Measurements from ENCODE around the gene BCL11B. TPM values are rescaled to one million over a fixed set of nuclear protein-coding genes. Genes with fewer than 3 reads are reported as not detected.
"Not testable (repeated sequence)": the region's sequence is repeated elsewhere in the genome, so short reads cannot be mapped to it uniquely, and the experiment has no call there.

The BCL11B gene
- total RNA-seq, 2 donors from 2014 or later: 12.9 to 27.6 TPM

GRCh38 chr14:99190696-99191394, 81.2 kb downstream of the BCL11B start:
- Mint-ChIP-seq H3K4me3 (peak overlapping the region; percentile 76), H3K4me1 (ENCODE audit: low read depth in 2 of 2) (peaks cover 60 to 61% of the 10 kb centered on the region in 2 donors), H3K36me3 (no peaks in the 10 kb centered on the region), H3K27ac (peak overlapping the region; percentile 81 to 90), H3K27me3 (no peaks in the 10 kb centered on the region), H3K9me3 (no peaks in the 10 kb centered on the region)
- DNase-seq (ENCODE audit: low spot score) (no peak), ATAC-seq (no peak)

- ATAC-seq (peak; percentile 12 to 27), DNase-seq (ENCODE audit: low spot score) (no peak)
- Mint-ChIP-seq H3K27me3 (no peaks in the 10 kb centered on the region), H3K36me3 (no peaks in the 10 kb centered on the region), H3K9me3 (no peaks in the 10 kb centered on the region), H3K4me3 (peak overlapping the region; percentile 71), H3K27ac (peak overlapping the region; percentile 66 to 79), H3K4me1 (ENCODE audit: low read depth in 2 of 2) (peaks cover 59 to 70% of the 10 kb centered on the region in 2 donors)
Measured at GRCh38 chr14:99189201-99189801, 82.7 kb downstream of the BCL11B start.

GRCh38 chr14:99188731-99189191, 83.2 kb downstream of the BCL11B start:
- no peaks in the 10 kb centered on the region for H3K36me3 Mint-ChIP-seq
- peak overlapping the region; percentile 66 to 79 for H3K27ac Mint-ChIP-seq
- peak in 1 of 2 donors; percentile 22 for ATAC-seq

GRCh38 chr14:99187858-99188257, 84.1 kb downstream of the BCL11B start:
- DNase-seq (ENCODE audit: low spot score) (no peak), ATAC-seq (peak in 1 of 2 donors; percentile 59)
- Mint-ChIP-seq H3K27ac (peak overlapping the region; percentile 76 to 85), H3K27me3 (no peaks in the 10 kb centered on the region), H3K4me1 (ENCODE audit: low read depth in 2 of 2) (peaks cover 58 to 69% of the 10 kb centered on the region in 2 donors), H3K9me3 (no peaks in the 10 kb centered on the region), H3K36me3 (no peaks in the 10 kb centered on the region), H3K4me3 (peak overlapping the region; percentile 69)

More at GRCh38 chr14:99188731-99189191, 83.2 kb downstream of the BCL11B start:
- peaks cover 60 to 70% of the 10 kb centered on the region in 2 donors for H3K4me1 Mint-ChIP-seq (ENCODE audit: low read depth in 2 of 2)
- no peaks in the 10 kb centered on the region for H3K9me3 Mint-ChIP-seq
- peak overlapping the region; percentile 71 for H3K4me3 Mint-ChIP-seq
- DNase-seq (ENCODE audit: low spot score): peak; percentile 44
- H3K27me3 Mint-ChIP-seq: no peaks in the 10 kb centered on the region

GRCh38 chr14:99186956-99187690, 84.9 kb downstream of the BCL11B start:
- Mint-ChIP-seq H3K9me3 (no peaks in the 10 kb centered on the region), H3K27ac (peak overlapping the region; percentile 76 to 85), H3K4me3 (peak overlapping the region; percentile 69), H3K27me3 (no peaks in the 10 kb centered on the region), H3K36me3 (no peaks in the 10 kb centered on the region), H3K4me1 (ENCODE audit: low read depth in 2 of 2) (peaks cover 56 to 64% of the 10 kb centered on the region in 2 donors)
- no peak for ATAC-seq
- DNase-seq (ENCODE audit: low spot score): no peak

- H3K4me3 Mint-ChIP-seq, H3K36me3 Mint-ChIP-seq, ATAC-seq, H3K27me3 Mint-ChIP-seq, H3K9me3 Mint-ChIP-seq: not testable (repeated sequence)
- DNase-seq (ENCODE audit: low spot score): peak; percentile 47
- H3K27ac Mint-ChIP-seq: peak overlapping the region; percentile 34 to 76
- peaks cover 56 to 57% of the 10 kb centered on the region in 2 donors for H3K4me1 Mint-ChIP-seq (ENCODE audit: low read depth in 2 of 2)
Measured at GRCh38 chr14:99186336-99186735, 85.7 kb downstream of the BCL11B start.

- Mint-ChIP-seq H3K4me3 (peak overlapping the region; percentile 50), H3K4me1 (ENCODE audit: low read depth in 2 of 2) (peaks cover 52% of the 10 kb centered on the region in 2 donors), H3K36me3 (no peaks in the 10 kb centered on the region), H3K27me3 (no peaks in the 10 kb centered on the region), H3K9me3 (no peaks in the 10 kb centered on the region), H3K27ac (peak overlapping the region; percentile 34 to 54)
- DNase-seq (ENCODE audit: low spot score): no peak
- ATAC-seq: peak in 1 of 2 donors; percentile 16
Measured at GRCh38 chr14:99185436-99186068, 86.4 kb downstream of the BCL11B start.

- Mint-ChIP-seq H3K27ac (peak overlapping the region; percentile 34 to 88), H3K4me1 (ENCODE audit: low read depth in 2 of 2) (peaks cover 50 to 53% of the 10 kb centered on the region in 2 donors), H3K27me3 (no peaks in the 10 kb centered on the region), H3K4me3 (no peak overlapping the region), H3K9me3 (no peaks in the 10 kb centered on the region), H3K36me3 (no peaks in the 10 kb centered on the region)
- ATAC-seq (peak in 1 of 2 donors; percentile 12), DNase-seq (ENCODE audit: low spot score) (no peak)
Measured at GRCh38 chr14:99183716-99184115, 88.3 kb downstream of the BCL11B start.

- no peak for ATAC-seq
- no peak overlapping the region for H3K4me3 Mint-ChIP-seq
- H3K9me3 Mint-ChIP-seq: no peaks in the 10 kb centered on the region
- H3K27me3 Mint-ChIP-seq: no peaks in the 10 kb centered on the region
- peaks cover 54% of the 10 kb centered on the region in 2 donors for H3K4me1 Mint-ChIP-seq (ENCODE audit: low read depth in 2 of 2)
- H3K27ac Mint-ChIP-seq: peak overlapping the region; percentile 34 to 88
- no peaks in the 10 kb centered on the region for H3K36me3 Mint-ChIP-seq
- DNase-seq (ENCODE audit: low spot score): no peak
Measured at GRCh38 chr14:99183311-99183710, 88.7 kb downstream of the BCL11B start.

GRCh38 chr14:99182548-99183250, 89.3 kb downstream of the BCL11B start:
- H3K27me3 Mint-ChIP-seq: no peaks in the 10 kb centered on the region
- no peak overlapping the region for H3K4me3 Mint-ChIP-seq
- H3K27ac Mint-ChIP-seq: peak overlapping the region; percentile 37 to 88
- no peaks in the 10 kb centered on the region for H3K36me3 Mint-ChIP-seq
- H3K9me3 Mint-ChIP-seq: no peaks in the 10 kb centered on the region
- no peak for DNase-seq (ENCODE audit: low spot score)
- H3K4me1 Mint-ChIP-seq (ENCODE audit: low read depth in 2 of 2): peaks cover 48 to 52% of the 10 kb centered on the region in 2 donors
- ATAC-seq: no peak

- no peak for ATAC-seq
- H3K4me1 Mint-ChIP-seq (ENCODE audit: low read depth in 2 of 2): peaks cover 41 to 48% of the 10 kb centered on the region in 2 donors
- DNase-seq (ENCODE audit: low spot score): no peak
- no peaks in the 10 kb centered on the region for H3K9me3 Mint-ChIP-seq
- H3K36me3 Mint-ChIP-seq: no peaks in the 10 kb centered on the region
- H3K27me3 Mint-ChIP-seq: no peaks in the 10 kb centered on the region
- no peak overlapping the region for H3K4me3 Mint-ChIP-seq
- H3K27ac Mint-ChIP-seq: peak overlapping the region; percentile 37 to 88
Measured at GRCh38 chr14:99181804-99182520, 90.0 kb downstream of the BCL11B start.

- Mint-ChIP-seq H3K27me3 (no peaks in the 10 kb centered on the region), H3K4me3 (no peak overlapping the region), H3K4me1 (ENCODE audit: low read depth in 2 of 2) (peaks cover 35 to 44% of the 10 kb centered on the region in 2 donors), H3K36me3 (no peaks in the 10 kb centered on the region), H3K27ac (peak overlapping the region in 1 of 2 donors; percentile 88), H3K9me3 (no peaks in the 10 kb centered on the region)
- DNase-seq (ENCODE audit: low spot score) (no peak), ATAC-seq (no peak)
Measured at GRCh38 chr14:99181241-99181640, 90.8 kb downstream of the BCL11B start.

Data from natural killer cell treated with Interleukin-12 subunit alpha and Interleukin-12 subunit beta and Interleukin-15 and Interleukin-18, amount 100 ng/mL, for 72 hours (primary cell).